CD4-positive, alpha-beta T cell treated with Interleukin-2 at 100 ng/mL for 4 hours (primary cell): ENCODE data around the gene IL21R.

ENCODE experiments used
- DNase-seq: peaks from one replicate; pipeline ENCODE4 v3.0.0-alpha.2; 2020; ENCODE audit warnings: low spot score

Gene IL21R

DNA sequence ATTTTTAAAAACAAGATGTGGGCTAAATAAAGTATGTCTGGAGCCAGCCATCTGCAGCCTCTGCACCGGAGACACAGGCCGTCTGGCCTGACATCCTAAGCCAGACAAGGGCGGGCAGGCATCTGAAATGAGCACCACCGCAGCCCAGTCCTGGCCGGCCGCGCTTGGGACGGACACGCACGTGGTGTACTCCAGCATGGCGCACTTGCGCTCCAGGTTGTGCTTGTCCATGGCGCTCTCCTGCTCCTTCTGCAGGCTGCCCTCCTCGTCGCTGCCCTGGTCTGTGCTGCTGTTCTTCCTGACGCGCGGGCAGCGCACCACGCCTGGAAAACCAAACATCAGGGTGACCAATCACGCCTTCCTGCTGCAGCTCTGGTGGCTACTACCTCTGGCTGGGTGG is 87.4 kb downstream of the IL21R start:
- DNase-seq = no peak

DNA sequence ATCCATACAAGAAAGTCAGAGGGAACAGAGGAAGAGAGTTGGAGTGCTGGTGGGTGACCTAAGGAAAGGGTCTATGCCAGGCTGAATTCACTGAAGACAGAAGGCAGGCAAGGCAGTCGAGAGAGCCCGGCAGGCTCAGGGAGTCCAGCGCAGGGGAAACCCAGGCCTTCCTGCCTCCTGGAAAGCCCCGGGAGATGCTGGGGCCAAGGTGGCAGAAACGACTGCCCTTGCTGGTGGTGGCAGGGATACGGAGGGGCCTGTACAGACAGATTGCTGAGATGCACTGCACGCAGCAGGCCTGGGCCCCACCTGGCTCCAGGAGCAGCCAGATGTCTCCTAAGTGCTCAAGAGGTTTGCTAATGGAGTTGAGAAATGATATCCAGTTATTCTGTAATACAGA is 87.9 kb downstream of the IL21R start:
- no peak for DNase-seq

DNA sequence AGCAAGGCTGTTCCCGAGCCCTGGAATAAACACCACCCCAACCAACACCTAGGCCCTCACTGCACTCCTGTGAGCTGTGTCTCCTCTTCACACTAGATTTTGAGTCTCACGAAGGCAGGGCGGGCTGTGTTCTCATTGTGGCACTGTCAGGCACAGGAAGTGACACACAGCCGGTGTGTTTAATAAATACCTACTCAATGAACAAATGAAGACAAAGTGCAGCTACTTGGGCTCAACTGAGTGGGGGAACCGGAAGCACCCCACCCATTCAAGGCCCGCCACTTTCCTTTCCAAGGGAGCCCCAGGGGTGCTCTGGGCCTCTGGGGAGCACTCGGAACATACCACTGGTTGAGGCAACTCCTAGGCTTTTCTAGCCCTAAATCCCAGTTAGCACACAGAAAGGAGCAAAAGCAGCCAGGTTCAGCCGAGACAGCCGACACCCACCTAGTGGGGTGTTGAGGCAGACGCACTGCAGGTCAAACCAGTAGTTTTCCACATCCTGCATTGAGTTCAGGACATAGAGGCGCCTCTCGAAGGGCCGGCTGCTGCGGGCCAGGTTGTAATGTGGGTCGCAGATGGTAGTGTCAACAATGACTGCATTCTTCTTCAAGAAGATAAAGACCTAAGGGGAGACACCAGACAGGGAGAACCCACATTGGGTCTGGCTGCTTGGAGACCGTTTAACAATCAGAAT is 90.1 kb downstream of the IL21R start:
- DNase-seq = peak; percentile 17

DNA sequence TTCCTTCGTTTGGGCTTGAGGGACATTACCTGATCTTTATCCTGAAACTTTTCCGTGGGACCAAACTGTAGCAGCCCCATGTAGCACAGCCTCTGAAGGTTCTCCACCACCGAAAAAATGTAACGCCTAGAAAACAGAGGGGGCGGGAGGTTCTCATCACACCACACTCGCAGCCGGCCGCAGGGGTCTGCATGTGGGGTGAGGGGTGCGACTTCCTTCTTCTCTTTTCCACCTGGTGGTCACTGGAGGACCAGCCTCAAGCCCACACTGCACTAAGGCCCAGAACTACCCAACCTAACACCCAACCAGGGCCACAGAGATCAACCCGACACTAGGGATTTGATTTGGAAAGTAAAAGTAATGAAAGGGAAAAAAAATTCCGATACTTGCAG is 90.6 kb downstream of the IL21R start:
- DNase-seq = no peak

DNA sequence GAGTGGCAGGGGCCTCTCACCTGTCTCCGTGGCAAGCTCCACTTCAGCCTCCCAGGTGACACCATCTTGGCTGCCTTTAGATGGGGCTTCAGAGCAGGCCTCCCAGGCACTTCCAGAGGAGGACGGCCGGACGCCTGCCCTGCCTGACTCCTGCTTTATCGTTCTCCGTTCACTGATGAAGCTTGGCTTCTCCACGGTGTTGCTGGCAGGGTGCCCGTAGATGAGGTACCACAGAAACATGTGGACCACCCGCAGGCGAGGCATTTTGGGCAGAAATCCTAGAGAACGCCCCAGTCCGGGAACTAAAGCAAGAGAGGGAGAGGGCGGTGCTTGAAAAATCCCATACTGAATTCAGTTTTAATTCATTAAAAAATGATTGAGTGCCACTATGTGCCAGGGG is 93.2 kb downstream of the IL21R start:
- DNase-seq = no peak

DNA sequence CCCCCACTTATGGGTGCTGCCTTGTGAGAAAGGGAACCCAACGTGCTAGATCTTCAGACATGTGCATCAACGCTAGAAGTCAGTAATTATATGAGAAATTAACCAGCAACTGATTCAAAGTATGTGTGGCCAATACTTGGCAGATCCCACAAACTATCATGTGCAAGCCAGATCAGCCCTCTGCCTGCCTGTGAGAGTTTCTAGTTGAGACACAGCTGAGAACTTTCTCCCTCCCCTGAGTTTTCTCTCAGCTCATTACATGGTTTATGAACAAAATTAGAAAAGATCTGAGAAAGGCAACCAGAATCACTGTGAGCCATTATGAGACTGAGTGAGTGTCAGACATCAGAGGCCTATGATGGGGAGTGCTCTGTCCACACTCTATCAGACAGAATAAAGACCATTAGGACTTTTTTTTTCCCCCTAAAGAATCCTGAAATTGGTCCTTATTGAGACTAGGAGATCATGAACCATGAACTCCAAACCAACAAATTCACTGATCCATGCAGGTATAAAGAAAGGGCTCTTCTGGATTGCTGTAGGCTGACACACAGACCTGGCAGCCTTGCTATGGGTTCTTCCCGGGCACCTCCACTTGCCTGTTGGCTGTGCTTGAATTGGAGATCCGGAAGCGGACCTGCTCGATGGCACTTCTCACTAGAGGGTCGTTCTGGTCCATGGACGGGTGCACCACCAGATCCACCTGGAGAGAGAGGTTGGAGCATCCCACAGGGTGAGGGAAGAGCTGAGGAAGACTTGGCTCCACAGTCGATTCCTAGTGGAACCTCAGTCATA is 96.3 kb downstream of the IL21R start:
- DNase-seq = no peak

DNA sequence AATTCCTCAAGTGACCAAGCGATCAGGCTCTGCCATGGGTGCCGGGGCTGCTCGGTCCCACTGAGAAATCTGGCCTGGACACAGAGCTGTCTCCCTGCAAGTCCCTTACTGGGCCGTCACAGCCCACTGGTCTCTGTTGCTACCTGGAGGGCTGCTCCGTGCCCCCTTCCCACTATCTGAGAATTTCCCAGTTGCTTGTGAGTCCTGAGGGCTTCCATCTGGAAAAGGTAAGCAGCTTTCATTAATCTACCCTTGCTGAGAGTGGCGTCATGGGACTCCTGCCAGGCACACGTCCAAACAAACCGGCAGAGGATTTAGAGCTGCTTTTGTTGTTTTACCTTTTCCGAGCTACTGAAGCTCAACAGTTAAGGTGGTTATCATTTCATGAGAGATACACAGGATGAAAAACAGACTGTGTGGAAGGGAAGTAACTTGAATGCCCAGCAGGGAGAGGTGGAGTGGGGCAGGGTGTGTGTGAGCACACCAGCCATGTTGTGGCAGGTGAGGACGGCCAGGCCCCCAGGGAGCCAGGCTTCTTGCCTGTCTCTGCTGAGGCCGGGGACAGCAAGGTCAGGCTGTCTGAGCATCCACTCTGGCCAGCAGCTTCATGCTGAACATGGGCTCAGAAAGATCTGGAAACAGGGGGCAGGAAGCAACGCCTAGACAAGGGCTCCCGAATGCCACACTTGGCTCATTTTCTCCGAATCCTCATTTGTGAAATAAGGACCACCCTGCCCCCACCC is 97.1 kb downstream of the IL21R start:
- no peak for DNase-seq

DNA sequence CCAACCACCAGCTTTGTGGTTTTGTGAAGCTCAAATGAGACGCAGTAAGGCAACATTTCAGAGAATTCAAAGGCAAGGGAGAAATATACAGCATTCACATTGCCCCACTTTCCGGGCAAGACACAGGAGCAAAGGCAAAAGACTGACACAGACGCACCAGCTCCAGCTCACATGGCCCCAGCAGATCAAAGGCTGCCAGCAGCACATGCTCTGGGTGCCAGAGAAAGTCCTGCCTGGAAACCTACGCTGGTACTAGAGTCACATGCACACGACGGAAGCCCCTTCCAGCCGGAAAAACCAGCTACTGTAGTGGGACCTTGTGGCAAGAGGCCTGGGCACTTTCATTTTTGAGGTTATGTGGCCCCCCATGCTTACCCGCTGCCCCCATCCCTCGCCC is 97.7 kb downstream of the IL21R start:
- no peak for DNase-seq

DNA sequence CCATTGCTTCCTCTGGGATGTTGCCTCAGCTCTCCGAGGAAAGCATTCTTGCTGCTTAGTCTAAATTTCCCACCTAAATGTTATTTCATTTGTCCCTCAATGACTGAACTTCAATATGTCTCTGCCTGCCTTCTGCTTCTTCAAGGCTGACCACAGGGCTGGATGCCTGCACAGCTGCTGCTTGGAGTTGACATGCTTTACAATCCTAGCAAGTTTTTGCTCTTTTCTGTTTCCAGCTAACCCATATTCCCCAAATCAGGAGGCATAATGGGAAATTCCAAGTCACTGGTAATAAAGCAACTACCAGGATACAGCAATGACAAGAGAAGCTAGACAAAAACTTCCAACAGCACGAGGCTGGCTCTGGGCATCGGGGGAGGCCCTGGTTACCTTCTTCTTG is 98.8 kb downstream of the IL21R start:
- DNase-seq = no peak
